BE2C (cell line): ENCODE data around the gene SF3A1.

Experiments
- DNase-seq: peaks from one replicate; pipeline ENCODE4 v3.0.0-alpha.2; 2020
- H3K27me3 ChIP-seq: fragments of 250-450 bp; sonication (Bioruptor Pico); 2 replicates; pipeline ENCODE4 v1.5.1; 2020; ENCODE audit warnings: mild to moderate bottlenecking
- H3K36me3 ChIP-seq: fragments of 250-450 bp; sonication (Bioruptor Pico); 2 replicates; pipeline ENCODE4 v1.5.1; 2020; ENCODE audit warnings: mild to moderate bottlenecking
- H3K4me1 ChIP-seq: fragments of 250-450 bp; sonication (Bioruptor Pico); 2 replicates; pipeline ENCODE4 v1.5.1; 2020
- H3K4me3 ChIP-seq: 2 replicates; pipeline ENCODE4 v1.5.1; 2011; ENCODE audit warnings: low read depth, low read length
- H3K9me3 ChIP-seq: fragments of 250-450 bp; sonication (Bioruptor Pico); 2 replicates; pipeline ENCODE4 v1.5.1; 2020
- CTCF ChIP-seq: IDR thresholded peaks from 2 replicates; pipeline ENCODE4 v1.5.1; 2012; ENCODE audit warnings: mild to moderate bottlenecking, low read depth, low read length

The SF3A1 gene

GRCh38 chr22:30370641-30371230 lies 14.0 kb upstream of the SF3A1 start:
- no peak overlapping the region for H3K4me3 ChIP-seq
- no peaks in the 10 kb centered on the region for H3K27me3 ChIP-seq
- no peaks in the 10 kb centered on the region for H3K9me3 ChIP-seq
- H3K36me3 ChIP-seq: no peaks in the 10 kb centered on the region
- TF ChIP-seq CTCF: no peak
- H3K4me1 ChIP-seq: peaks cover 7% of the 10 kb centered on the region; the same call in 1 of the 2 replicates
- DNase-seq: peak; percentile 56

GRCh38 chr22:30368420-30368819 lies 11.7 kb upstream of the SF3A1 start:
- Histone ChIP-seq H3K27me3 (no peaks in the 10 kb centered on the region), H3K36me3 (no peaks in the 10 kb centered on the region), H3K4me1 (peaks cover 7% of the 10 kb centered on the region; the same call in 1 of the 2 replicates)

GRCh38 chr22:30365891-30366290 lies 9.2 kb upstream of the SF3A1 start:
- Histone ChIP-seq H3K4me1 (peaks cover 6% of the 10 kb centered on the region; the same call in 1 of the 2 replicates), H3K27me3 (no peaks in the 10 kb centered on the region), H3K36me3 (no peaks in the 10 kb centered on the region), H3K4me3 (no peak overlapping the region), H3K9me3 (no peaks in the 10 kb centered on the region)
- TF ChIP-seq CTCF: no peak
- no peak for DNase-seq

More at GRCh38 chr22:30368420-30368819, 11.7 kb upstream of the SF3A1 start:
- DNase-seq: no peak
- H3K4me3 ChIP-seq: no peak overlapping the region
- TF ChIP-seq CTCF: no peak
- H3K9me3 ChIP-seq: no peaks in the 10 kb centered on the region

GRCh38 chr22:30362651-30363281 lies 6.1 kb upstream of the SF3A1 start:
- no peak overlapping the region for H3K4me3 ChIP-seq
- no peaks in the 10 kb centered on the region for H3K36me3 ChIP-seq
- H3K4me1 ChIP-seq: no peaks in the 10 kb centered on the region
- no peaks in the 10 kb centered on the region for H3K9me3 ChIP-seq
- H3K27me3 ChIP-seq: no peaks in the 10 kb centered on the region
- DNase-seq: no peak
- TF ChIP-seq CTCF: no peak

- DNase-seq: no peak
- H3K4me3 ChIP-seq: no peak overlapping the region
- H3K9me3 ChIP-seq: no peaks in the 10 kb centered on the region
- no peak for TF ChIP-seq CTCF
- H3K4me1 ChIP-seq: no peaks in the 10 kb centered on the region
- H3K36me3 ChIP-seq: no peaks in the 10 kb centered on the region
- no peaks in the 10 kb centered on the region for H3K27me3 ChIP-seq
Measured at GRCh38 chr22:30361916-30362650, 5.4 kb upstream of the SF3A1 start.

GRCh38 chr22:30358541-30358940 lies 1.8 kb upstream of the SF3A1 start:
- Histone ChIP-seq H3K4me3 (no peak overlapping the region), H3K4me1 (no peaks in the 10 kb centered on the region), H3K36me3 (no peaks in the 10 kb centered on the region; the same call in 1 of the 2 replicates), H3K9me3 (no peaks in the 10 kb centered on the region), H3K27me3 (no peaks in the 10 kb centered on the region)
- no peak for TF ChIP-seq CTCF
- DNase-seq: no peak
